Fibroblast of skin of abdomen (primary cell): ENCODE results near the gene TRIM47.
A peak's percentile ranks its signal among the peaks of the same experiment; 100 is the strongest.
"Not testable (repeated sequence)": the region's sequence is repeated elsewhere in the genome, so short reads cannot be mapped to it uniquely, and the experiment has no call there.

Source experiments
- DNase-seq: peaks from one replicate; pipeline ENCODE4 v3.0.0-alpha.2; 2013

Gene TRIM47

GRCh38 chr17:75865404-75866188 is 12.8 kb downstream of the TRIM47 start:
- DNase-seq, result not testable (repeated sequence)

- not testable (repeated sequence) for DNase-seq
These were observed 13.5 kb downstream of the TRIM47 start for GRCh38 chr17:75864887-75865286.

GRCh38 chr17:75864448-75864871 is 13.9 kb downstream of the TRIM47 start:
- DNase-seq, result peak; percentile 60

- DNase-seq, result no peak
These were observed 16.5 kb downstream of the TRIM47 start for GRCh38 chr17:75861927-75862317.

GRCh38 chr17:75859358-75859757 is 19.0 kb downstream of the TRIM47 start:
- not testable (repeated sequence) for DNase-seq

GRCh38 chr17:75856062-75856756 is 22.2 kb downstream of the TRIM47 start:
- DNase-seq, result no peak

GRCh38 chr17:75855310-75856061 is 22.9 kb downstream of the TRIM47 start, which contains the start of gene WBP2:
TSS of gene WBP2 (minus strand) at chr17:75855335. CDS start at chr17:75855297, 38 bp downstream.
- DNase-seq, result peak; percentile 100

GRCh38 chr17:75854881-75855309 is 23.5 kb downstream of the TRIM47 start:
- no peak for DNase-seq

- DNase-seq, result no peak
These were observed 24.2 kb downstream of the TRIM47 start for GRCh38 chr17:75854101-75854748.

GRCh38 chr17:75853433-75853832 is 24.9 kb downstream of the TRIM47 start:
- no peak for DNase-seq

GRCh38 chr17:75851693-75851991 is 26.7 kb downstream of the TRIM47 start:
- DNase-seq, result not testable (repeated sequence)

GRCh38 chr17:75850928-75851692 is 27.3 kb downstream of the TRIM47 start:
- no peak for DNase-seq

GRCh38 chr17:75849724-75850123 is 28.7 kb downstream of the TRIM47 start:
- DNase-seq, result no peak

GRCh38 chr17:75849279-75849646 is 29.1 kb downstream of the TRIM47 start:
- DNase-seq, result no peak

GRCh38 chr17:75848523-75849278 is 29.7 kb downstream of the TRIM47 start:
- DNase-seq, result no peak

GRCh38 chr17:75847614-75848522 is 30.5 kb downstream of the TRIM47 start:
- DNase-seq, result no peak

GRCh38 chr17:75846692-75847613 is 31.4 kb downstream of the TRIM47 start:
- DNase-seq, result no peak

GRCh38 chr17:75845933-75846691 is 32.3 kb downstream of the TRIM47 start:
- DNase-seq, result no peak
